Tibial nerve (tissue), 4 donors: Measurements from ENCODE around the gene ARF1. TPM values are rescaled to one million over a fixed set of nuclear protein-coding genes. Genes with fewer than 3 reads are reported as not detected.

ENCODE experiments used
- DNase-seq, 2 donors: peaks; one replicate each; pipeline ENCODE4 v3.0.0-alpha.2; 2019; ENCODE audit warnings: low spot score in 2 of 2
- H3K27ac ChIP-seq, 4 donors: fragments of 200-600 bp; sonication (generic) in 3 of 4; one replicate each; pipeline ENCODE4 v1.5.1; 2017 to 2019; ENCODE audit warnings: mild to moderate bottlenecking in 1 of 4
- H3K27me3 ChIP-seq, 2 donors: fragments of 200-600 bp; sonication (generic) in 1 of 2; one replicate each; pipeline versions ENCODE4 v1.5.1 to v1.6.0; 2017 to 2019
- H3K36me3 ChIP-seq, 3 donors: fragments of 200-600 bp; sonication (generic); one replicate each; pipeline ENCODE4 v1.5.1; 2018 to 2019
- H3K4me1 ChIP-seq, 4 donors: fragments of 200-600 bp; sonication (generic) in 3 of 4; one replicate each; pipeline ENCODE4 v1.5.1; 2017 to 2019
- H3K4me3 ChIP-seq, 4 donors: fragments of 200-600 bp; sonication (generic) in 3 of 4; one replicate each; pipeline ENCODE4 v1.5.1; 2017 to 2019; ENCODE audit warnings: mild to moderate bottlenecking in 1 of 4, moderate library complexity in 1 of 4
- H3K9me3 ChIP-seq, 4 donors: fragments of 200-600 bp; sonication (generic) in 3 of 4; one replicate each; pipeline ENCODE4 v1.5.1; 2017 to 2019
- EP300 ChIP-seq, 2 donors: sonication (generic); formaldehyde crosslinking; IDR thresholded peaks; one replicate each; pipeline ENCODE4 v1.6.1; 2017; ENCODE audit warnings: antibody characterized with exemption in 2 of 2, mild to moderate bottlenecking in 1 of 2
- POLR2A ChIP-seq, 2 donors: fragments of 450-650 bp; IDR thresholded peaks; one replicate each; pipeline ENCODE4 v1.6.1; 2017; ENCODE audit warnings: antibody characterized with exemption in 2 of 2, mild to moderate bottlenecking in 2 of 2, moderate library complexity in 2 of 2
- WGBS, 2 donors: methylation state at CpG; one replicate each; pipeline ENCODE4 v1.1.5; 2018; 5-methylcytosine and 5-hydroxymethylcytosine counted together
- small RNA-seq: library from RNA; depleted of rRNA; stranded (forward); fragments of <200 nt; gene quantifications from one replicate; pipeline ENCODE3, GENCODE V24; 2016
- total RNA-seq, 4 donors: library from RNA; depleted of rRNA; stranded (reverse); fragments of >200 nt; gene quantifications; one replicate each; pipeline ENCODE4 v1.1.0, GENCODE V29; 2016
- TF ChIP-seq, protein P1 (sequence below), 5 experiments: fragments of 200-600 bp in 3 of 5; fragments of 450-650 bp in 2 of 5; sonication (generic) in 3 of 5; IDR thresholded peaks; one replicate each; pipeline ENCODE4 v1.5.1; 2016 to 2019; ENCODE audit warnings: antibody characterized with exemption in 5 of 5, mild to moderate bottlenecking in 3 of 5, moderate library complexity in 2 of 5

ARF1 gene
- total RNA-seq, 4 donors from 2014 or later, result 251 to 311 (median 258) TPM

GRCh38 chr1:228146417-228147150, 64.1 kb downstream of the ARF1 start:
- H3K9me3 ChIP-seq, result no peaks in the 10 kb centered on the region
- no peaks in the 10 kb centered on the region for H3K27me3 ChIP-seq
- TF ChIP-seq POLR2A (IDR thresholded peaks at IDR 0.05) (peak in 1 of 2 donors; percentile 3), EP300 (IDR thresholded peaks at IDR 0.05) (peak in 1 of 2 donors; percentile 19)
- TF ChIP-seq, protein P1, sequence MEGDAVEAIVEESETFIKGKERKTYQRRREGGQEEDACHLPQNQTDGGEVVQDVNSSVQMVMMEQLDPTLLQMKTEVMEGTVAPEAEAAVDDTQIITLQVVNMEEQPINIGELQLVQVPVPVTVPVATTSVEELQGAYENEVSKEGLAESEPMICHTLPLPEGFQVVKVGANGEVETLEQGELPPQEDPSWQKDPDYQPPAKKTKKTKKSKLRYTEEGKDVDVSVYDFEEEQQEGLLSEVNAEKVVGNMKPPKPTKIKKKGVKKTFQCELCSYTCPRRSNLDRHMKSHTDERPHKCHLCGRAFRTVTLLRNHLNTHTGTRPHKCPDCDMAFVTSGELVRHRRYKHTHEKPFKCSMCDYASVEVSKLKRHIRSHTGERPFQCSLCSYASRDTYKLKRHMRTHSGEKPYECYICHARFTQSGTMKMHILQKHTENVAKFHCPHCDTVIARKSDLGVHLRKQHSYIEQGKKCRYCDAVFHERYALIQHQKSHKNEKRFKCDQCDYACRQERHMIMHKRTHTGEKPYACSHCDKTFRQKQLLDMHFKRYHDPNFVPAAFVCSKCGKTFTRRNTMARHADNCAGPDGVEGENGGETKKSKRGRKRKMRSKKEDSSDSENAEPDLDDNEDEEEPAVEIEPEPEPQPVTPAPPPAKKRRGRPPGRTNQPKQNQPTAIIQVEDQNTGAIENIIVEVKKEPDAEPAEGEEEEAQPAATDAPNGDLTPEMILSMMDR (IDR thresholded peaks at IDR 0.05), result no peak
- H3K36me3 ChIP-seq, result peaks cover 0 to 39% (median 7%) of the 10 kb centered on the region in 3 donors
- no peak overlapping the region for H3K4me3 ChIP-seq
- no peak for DNase-seq
- H3K27ac ChIP-seq, result peak overlapping the region; percentile 36 to 96 (median 67)
- WGBS, 2 donors, result 80 to 82% methylated on average over 15 to 18 of the region's 18 CpGs
- peaks cover 0 to 90% (median 59%) of the 10 kb centered on the region in 4 donors for H3K4me1 ChIP-seq

DNA sequence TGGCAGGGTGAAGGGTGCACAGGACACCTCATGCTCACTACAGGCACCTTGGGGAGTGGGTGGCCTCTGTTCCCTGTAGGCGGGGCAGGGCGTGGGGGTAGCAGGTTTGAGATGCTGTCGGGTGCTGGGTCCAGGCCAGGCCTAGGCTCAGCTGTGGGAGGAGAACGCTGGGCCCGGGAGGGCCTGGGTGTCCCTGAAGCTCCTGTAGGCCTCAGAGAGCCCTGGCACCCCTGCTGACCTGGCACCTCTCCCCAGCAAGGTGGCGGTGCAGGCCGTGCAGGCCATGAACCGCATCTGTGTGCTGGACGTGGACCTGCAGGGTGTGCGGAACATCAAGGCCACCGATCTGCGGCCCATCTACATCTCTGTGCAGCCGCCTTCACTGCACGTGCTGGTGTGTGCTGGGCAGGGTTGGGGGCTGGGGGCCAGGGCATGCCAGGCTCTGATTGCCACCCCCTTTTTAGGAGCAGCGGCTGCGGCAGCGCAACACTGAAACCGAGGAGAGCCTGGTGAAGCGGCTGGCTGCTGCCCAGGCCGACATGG, 64.7 kb downstream of the ARF1 start:
- Histone ChIP-seq H3K27ac (peak overlapping the region; percentile 54 to 96 (median 88)), H3K27me3 (no peaks in the 10 kb centered on the region), H3K9me3 (no peaks in the 10 kb centered on the region), H3K4me1 (peaks cover 0 to 90% (median 56%) of the 10 kb centered on the region in 4 donors), H3K4me3 (no peak overlapping the region), H3K36me3 (peaks cover 0 to 39% (median 7%) of the 10 kb centered on the region in 3 donors)
- WGBS, 2 donors, result 90 to 91% methylated on average over 14 to 17 of the region's 20 CpGs
- peak in 1 of 2 donors; percentile 12 for DNase-seq
- TF ChIP-seq EP300 (IDR thresholded peaks at IDR 0.05) (peak in 1 of 2 donors; percentile 7), POLR2A (IDR thresholded peaks at IDR 0.05) (peak in 1 of 2 donors; percentile 4)
- TF ChIP-seq, protein P1 (IDR thresholded peaks at IDR 0.05), result no peak

- DNase-seq, result no peak
- WGBS, 2 donors, result 89 to 90% methylated on average over 4 of the region's 4 CpGs
- peaks cover 0 to 89% (median 51%) of the 10 kb centered on the region in 4 donors for H3K4me1 ChIP-seq
- H3K9me3 ChIP-seq, result no peaks in the 10 kb centered on the region
- H3K36me3 ChIP-seq, result peaks cover 0 to 39% (median 7%) of the 10 kb centered on the region in 3 donors
- no peak for TF ChIP-seq POLR2A (IDR thresholded peaks at IDR 0.05)
- TF ChIP-seq, protein P1 (IDR thresholded peaks at IDR 0.05), result no peak
- no peak for TF ChIP-seq EP300 (IDR thresholded peaks at IDR 0.05)
- no peak overlapping the region for H3K4me3 ChIP-seq
- peak overlapping the region; percentile 54 to 96 (median 88) for H3K27ac ChIP-seq
- H3K27me3 ChIP-seq, result no peaks in the 10 kb centered on the region
Measured at GRCh38 chr1:228147768-228148167, 65.3 kb downstream of the ARF1 start.

- peak overlapping the region; percentile 77 to 96 (median 88) for H3K27ac ChIP-seq
- DNase-seq, result peak in 1 of 2 donors; percentile 13
- no peaks in the 10 kb centered on the region for H3K27me3 ChIP-seq
- no peak overlapping the region for H3K4me3 ChIP-seq
- TF ChIP-seq EP300 (IDR thresholded peaks at IDR 0.05), result no peak
- TF ChIP-seq, protein P1 (IDR thresholded peaks at IDR 0.05), result no peak
- no peak for TF ChIP-seq POLR2A (IDR thresholded peaks at IDR 0.05)
- no peaks in the 10 kb centered on the region for H3K9me3 ChIP-seq
- H3K36me3 ChIP-seq, result peaks cover 0 to 39% (median 7%) of the 10 kb centered on the region in 3 donors
- WGBS, 2 donors, result 50 to 67% methylated on average over 6 to 9 of the region's 18 CpGs
- H3K4me1 ChIP-seq, result peaks cover 0 to 83% (median 46%) of the 10 kb centered on the region in 4 donors
Measured at GRCh38 chr1:228148196-228148861, 65.8 kb downstream of the ARF1 start.

Small RNA genes lying within 50 kb of the gene (small RNA-seq; reads per million reads assigned to genes)
- not detected for gene AL359510.1

Other genes with a start within 250 kb of the ARF1 start
- gene WNT9A, start 134.8 kb upstream of the ARF1 start, total RNA-seq, result 10 to 100 TPM in 1 of 4 donors, 1 to 10 TPM in 3; 5.1 to 12.8 (median 8.5) TPM
- not detected for gene WNT3A, start 75.7 kb upstream of the ARF1 start, total RNA-seq
- 10 to 100 TPM; 26.4 to 38.5 (median 27.1) TPM for gene C1orf35, start 20.6 kb downstream of the ARF1 start, total RNA-seq
- gene MRPL55, start 26.6 kb downstream of the ARF1 start, total RNA-seq, result 10 to 100 TPM; 68.7 to 83.7 (median 80.0) TPM
- gene GUK1, start 57.6 kb downstream of the ARF1 start, total RNA-seq, result 100 to 1,000 TPM; 501 to 540 (median 510) TPM
- gene GJC2, start 67.2 kb downstream of the ARF1 start, total RNA-seq, result 10 to 100 TPM in 2 of 4 donors, 1 to 10 TPM in 2; 6.9 to 15.1 (median 9.9) TPM
- gene IBA57, start 83.1 kb downstream of the ARF1 start, total RNA-seq, result 10 to 100 TPM in 1 of 4 donors, 1 to 10 TPM in 3; 5.5 to 17.8 (median 9.2) TPM
- 10 to 100 TPM in 3 of 4 donors, 1 to 10 TPM in 1; 8.5 to 22.6 (median 19.0) TPM for gene OBSCN, start 125.3 kb downstream of the ARF1 start, total RNA-seq